Stimulated activated CD8-positive, alpha-beta memory T cell treated with anti-CD3 and anti-CD28 coated beads, Interleukin-7, amount 100 ng/mL, for 4 hours (primary cell): ENCODE measurements around the gene MTREX.
"Not testable (repeated sequence)": the region's sequence is repeated elsewhere in the genome, so short reads cannot be mapped to it uniquely, and the experiment has no call there.

Source experiments
- DNase-seq, 2 donors: peaks; one replicate each; pipeline ENCODE4 v3.0.0-alpha.2; 2020; ENCODE audit warnings: low read depth in 2 of 2

The MTREX gene

GRCh38 chr5:55307383-55308253, at the start of gene MTREX, which contains the start of gene DHX29:
MTREX (plus strand) TSS chr5:55307989; CDS start chr5:55308014, 25 bp downstream.
DHX29 (minus strand) TSS chr5:55307694; CDS start chr5:55307573, 121 bp downstream.
- peak; percentile 80 to 81 for DNase-seq

GRCh38 chr5:55258339-55258738, 49.5 kb upstream of the MTREX start:
- no peak for DNase-seq

DNA sequence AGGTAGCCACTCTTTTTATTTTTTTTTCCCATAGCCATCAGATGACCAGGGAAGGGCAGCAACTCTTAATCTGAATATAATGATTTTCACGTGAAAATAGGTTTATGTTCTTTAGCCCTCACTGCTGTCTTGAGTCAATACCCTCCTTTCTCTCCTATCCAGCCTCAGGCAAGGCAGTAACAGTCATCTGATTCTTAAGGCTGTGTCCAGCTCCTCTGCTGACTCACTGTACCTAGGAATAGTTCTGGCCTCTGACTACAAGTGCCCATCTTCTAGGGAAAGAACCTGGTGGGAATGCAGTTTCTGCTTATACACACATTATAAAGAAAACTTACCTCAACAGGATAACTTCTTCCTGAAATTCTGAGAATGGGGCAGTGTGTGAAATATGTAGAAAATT, 31.0 kb upstream of the MTREX start:
- no peak for DNase-seq

DNA sequence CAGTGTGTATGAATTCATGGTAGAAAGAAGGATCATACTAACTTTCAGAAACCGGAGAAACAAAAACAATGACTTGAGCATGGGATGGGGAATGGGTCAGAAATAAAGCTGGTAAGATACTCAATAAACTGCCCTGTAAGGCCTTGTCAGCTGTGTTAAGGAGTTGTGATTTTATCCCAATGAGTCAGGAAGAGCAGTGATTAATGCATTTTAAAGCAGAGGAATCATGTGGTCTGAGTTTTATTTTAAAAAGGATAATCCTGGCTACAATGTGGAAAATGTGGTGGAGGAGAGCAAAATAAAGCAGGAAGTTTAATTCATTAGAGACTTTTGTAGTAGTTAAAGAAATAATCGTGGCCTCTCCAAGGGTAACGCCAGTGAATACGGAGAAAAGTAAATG, 29.0 kb upstream of the MTREX start:
- DNase-seq, result no peak

DNA sequence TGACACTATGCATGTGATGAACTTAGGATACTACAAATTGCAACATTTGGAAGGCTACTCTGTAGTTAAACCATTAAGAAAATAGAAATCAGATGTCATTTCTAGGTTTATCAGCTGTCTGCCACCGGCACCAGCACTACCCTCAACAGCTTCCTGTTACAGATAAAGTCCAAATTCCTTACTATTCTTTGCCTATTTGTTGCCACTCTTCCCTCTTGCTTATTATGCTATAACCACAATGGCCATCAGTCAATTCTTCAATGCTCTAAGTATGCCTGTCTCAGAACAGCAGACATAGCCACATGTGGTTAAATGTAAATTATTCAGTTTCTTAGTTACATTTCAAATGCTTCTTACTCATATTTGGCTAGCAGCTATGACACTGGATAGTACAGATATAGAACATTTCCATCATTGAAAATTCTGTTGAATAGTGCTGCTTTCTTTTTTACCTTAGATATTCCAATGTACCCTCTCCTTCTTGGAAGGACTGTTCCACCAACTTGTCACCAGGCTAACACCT, 21.3 kb upstream of the MTREX start:
- no peak for DNase-seq

DNA sequence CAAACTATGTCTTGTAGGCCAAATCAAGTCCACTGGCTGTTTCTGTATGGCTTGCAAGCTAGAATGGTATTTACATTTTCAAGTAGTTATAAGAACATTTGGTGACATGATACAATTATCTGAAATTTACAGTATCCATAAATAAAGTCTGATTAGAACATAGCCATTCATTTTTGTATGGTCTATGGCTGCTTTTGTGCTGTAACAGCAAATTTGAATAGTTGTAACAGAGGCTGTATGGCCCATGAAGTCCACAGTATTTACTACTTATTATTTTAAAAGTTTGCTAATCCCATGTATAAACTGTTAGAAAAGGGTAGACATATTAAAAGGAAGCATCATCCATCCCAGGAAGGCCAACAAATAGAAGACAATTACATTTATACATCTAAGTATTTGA, 18.0 kb upstream of the MTREX start:
- no peak for DNase-seq

DNA sequence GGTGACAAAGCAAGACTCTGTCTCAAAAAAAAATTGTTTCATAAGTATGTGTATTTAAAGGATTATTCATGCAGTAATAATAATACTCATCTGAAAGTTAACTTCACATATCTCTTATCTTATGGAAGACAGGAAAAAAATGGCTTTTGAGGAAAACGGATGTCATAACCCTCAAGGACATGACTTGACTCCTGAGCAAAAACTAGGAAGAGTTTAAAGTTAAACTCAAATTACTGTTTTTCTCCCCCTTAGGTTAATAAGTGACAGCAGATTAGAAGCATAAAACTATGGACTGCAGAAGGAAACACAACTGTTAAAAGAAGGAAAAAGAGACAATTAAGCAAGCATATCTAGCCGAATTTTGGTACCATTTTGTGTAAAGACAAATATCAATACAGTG, 16.8 kb upstream of the MTREX start:
- no peak for DNase-seq

DNA sequence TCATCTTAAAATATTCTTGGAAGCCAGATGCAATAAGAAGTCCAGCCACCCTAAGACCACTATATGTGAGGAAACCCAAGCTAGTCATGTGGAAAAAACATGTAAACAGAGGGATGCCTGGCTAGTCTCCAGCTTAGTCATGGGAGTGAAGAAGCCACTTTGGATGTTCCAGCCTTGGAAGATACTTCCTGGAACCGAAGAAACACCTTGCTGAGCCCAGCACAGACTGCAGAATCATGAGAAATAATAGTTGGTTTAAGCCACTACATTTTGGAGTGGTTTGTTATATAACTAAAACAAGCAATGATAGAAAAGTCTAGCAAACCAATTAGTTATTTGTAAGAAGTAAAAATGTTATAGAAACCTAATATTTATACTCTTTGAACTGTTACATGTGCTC, 12.9 kb upstream of the MTREX start:
- no peak for DNase-seq

GRCh38 chr5:55300890-55301289, 6.9 kb upstream of the MTREX start:
- no peak for DNase-seq

- no peak for DNase-seq
Observed at GRCh38 chr5:55303238-55303690, 4.5 kb upstream of the MTREX start.

GRCh38 chr5:55304584-55304983, 3.2 kb upstream of the MTREX start:
- DNase-seq, result no peak

DNA sequence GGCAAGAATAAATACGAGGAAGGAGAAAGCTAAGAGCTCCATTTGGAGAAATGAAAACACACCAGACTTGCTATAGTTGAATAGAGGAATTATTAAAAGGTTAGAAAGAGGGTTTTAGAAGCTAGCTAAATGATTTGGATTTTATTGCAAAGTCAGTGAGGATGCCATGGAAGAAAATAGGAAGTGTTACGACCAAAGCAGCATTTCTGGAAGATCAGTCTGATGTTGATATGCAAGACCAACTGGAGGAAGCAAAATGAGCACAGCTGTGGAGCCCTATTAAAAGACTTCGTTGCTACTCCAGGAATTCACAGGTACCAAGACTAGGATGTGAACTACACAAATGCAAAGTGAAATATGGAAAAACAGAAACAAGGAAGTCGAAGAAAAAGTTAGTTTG, 2.4 kb upstream of the MTREX start:
- no peak for DNase-seq

- no peak for DNase-seq
Observed at GRCh38 chr5:55306641-55307382, 977 bp upstream of the MTREX start.

DNA sequence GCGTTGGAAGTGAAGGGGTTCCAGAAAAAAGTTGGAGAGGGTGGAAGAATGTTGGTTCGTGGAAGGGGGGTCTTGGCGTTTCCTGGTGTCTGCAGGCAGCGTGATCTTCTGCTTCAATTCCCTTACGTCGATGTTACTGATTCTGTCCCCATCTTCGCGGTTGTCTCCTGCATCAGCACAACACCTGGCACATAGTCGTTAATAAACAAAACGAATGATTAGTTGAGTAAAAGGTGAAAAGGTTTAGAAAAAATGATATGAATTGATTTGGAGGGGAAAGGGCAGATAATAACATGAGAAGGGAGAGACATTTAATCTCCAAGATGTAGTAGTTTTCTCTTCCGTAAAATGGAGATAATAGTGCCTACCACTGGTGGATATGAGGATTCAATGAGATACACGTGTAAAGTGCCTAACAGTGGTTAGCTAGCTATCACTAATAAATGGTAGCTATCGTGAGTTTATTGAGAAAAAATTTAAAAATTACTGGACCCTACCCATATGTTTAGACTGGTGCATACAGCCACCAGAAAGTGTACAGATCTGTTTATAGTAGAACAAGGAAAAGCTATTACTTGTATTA, 556 bp downstream of the MTREX start:
- DNase-seq, result no peak

- DNase-seq, result no peak
Observed at GRCh38 chr5:55313870-55314617, 6.3 kb downstream of the MTREX start.

GRCh38 chr5:55316289-55316688, 8.5 kb downstream of the MTREX start:
- no peak for DNase-seq

GRCh38 chr5:55316837-55317236, 9.0 kb downstream of the MTREX start:
- DNase-seq, result no peak

DNA sequence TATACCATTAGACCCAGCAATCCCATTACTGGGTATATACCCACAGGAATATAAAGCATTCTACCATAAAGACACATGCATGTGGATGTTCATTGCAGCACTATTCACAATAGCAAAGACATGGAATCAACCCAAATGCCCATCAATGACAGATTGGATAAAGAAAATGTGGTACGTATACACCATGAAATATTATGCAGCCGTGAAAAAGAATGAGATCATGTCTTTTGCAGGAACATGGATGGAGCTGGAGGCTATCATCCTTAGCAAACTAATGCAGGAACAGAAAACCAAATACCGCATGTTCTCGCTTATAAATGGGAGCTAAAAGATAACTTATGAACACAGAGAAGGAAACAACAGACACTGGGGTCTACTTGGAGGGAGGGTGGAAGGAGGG, 10.4 kb downstream of the MTREX start:
- not testable (repeated sequence) for DNase-seq

- DNase-seq, result no peak
Observed at GRCh38 chr5:55319491-55319890, 11.7 kb downstream of the MTREX start.

GRCh38 chr5:55320571-55320970, 12.8 kb downstream of the MTREX start:
- no peak for DNase-seq

- no peak for DNase-seq
Observed at GRCh38 chr5:55324006-55324405, 16.2 kb downstream of the MTREX start.
